Measurements from ENCODE around the gene MIB1.

Gene MIB1

GRCh38 chr18:21830532-21830931, 89.9 kb downstream of the MIB1 start:
- Histone ChIP-seq H3K36me3 (ENCODE audit: control insufficient read depth in 2 of 2, insufficient read depth in 1 of 2, low read length in 2 of 2) (peaks cover 0 to 8% of the 10 kb centered on the region in 2 experiments; a peak in 1 of 3 replicates), H3K4me1 (ENCODE audit: control insufficient read depth, insufficient read depth, low read length) (no peaks in the 10 kb centered on the region), H3K4me3 (ENCODE audit: low read depth, low read length) (no peak overlapping the region), H3K9me3 (ENCODE audit: control insufficient read depth, insufficient read depth, low read depth, low read length) (no peaks in the 10 kb centered on the region), H3K27ac (ENCODE audit: extremely low read depth, low read depth, low read length) (no peak overlapping the region)
- POLR2A ChIA-PET = no interaction called here
- no peak for TF ChIP-seq ZNF704 (tag by site-specific recombination; IDR thresholded peaks at IDR 0.05)
- TF ChIP-seq ZNF302 (tag by site-specific recombination; IDR thresholded peaks at IDR 0.05; ENCODE audit: low read depth) = no peak
- no peak for TF ChIP-seq ZFP69B (tag by site-specific recombination; IDR thresholded peaks at IDR 0.05)
- TF ChIP-seq HOXC10 (CRISPR knock-in tag; IDR thresholded peaks at IDR 0.05) = no peak
- no peak for TF ChIP-seq INSM2 (tag by site-specific recombination; IDR thresholded peaks at IDR 0.05)
- no peak for TF ChIP-seq ZNF548 (tag by site-specific recombination; IDR thresholded peaks at IDR 0.05)
- no peak for TF ChIP-seq YY1 (tag by site-specific recombination; IDR thresholded peaks at IDR 0.05)
- TF ChIP-seq MZF1 (tag by site-specific recombination; IDR thresholded peaks at IDR 0.05; ENCODE audit: borderline replicate concordance) = no peak
- no peak for TF ChIP-seq HOXD13 (CRISPR knock-in tag; IDR thresholded peaks at IDR 0.05; ENCODE audit: borderline replicate concordance)
- no peak for TF ChIP-seq ZBTB11 (tag by site-specific recombination; conservative IDR thresholded peaks at IDR 0.05; ENCODE audit: low read depth)
- no peak for TF ChIP-seq ZNF404 (tag by site-specific recombination; IDR thresholded peaks at IDR 0.05)
- TF ChIP-seq ZNF16 (tag by site-specific recombination; IDR thresholded peaks at IDR 0.05; ENCODE audit: low read depth) = no peak
- no peak for TF ChIP-seq ZBTB10 (tag by site-specific recombination; IDR thresholded peaks at IDR 0.05)
- no peak for TF ChIP-seq ZBTB1 (tag by site-specific recombination; IDR thresholded peaks at IDR 0.05)
- no peak for TF ChIP-seq ZNF785 (tag by site-specific recombination; IDR thresholded peaks at IDR 0.05)
- no peak for TF ChIP-seq REST (tag by site-specific recombination; IDR thresholded peaks at IDR 0.05)
- TF ChIP-seq KLF10 (tag by site-specific recombination; IDR thresholded peaks at IDR 0.05) = no peak
- CTCF ChIA-PET = interaction anchor here (1.1 to 3.2 kb wide), 5 partner anchors 9 to 639 kb away, joined by 3 to 32 read pairs (median 4); no protein-coding TSS in a partner anchor

Measured in HEK293 (cell line).